Stimulated activated CD4-positive, alpha-beta T cell treated with anti-CD3 and anti-CD28 coated beads, Interleukin-4, amount 100 ng/mL, for 4 hours (primary cell): ENCODE measurements around the gene CFAP52.
"Not testable (repeated sequence)": the region's sequence is repeated elsewhere in the genome, so short reads cannot be mapped to it uniquely, and the experiment has no call there.

Source experiments
- DNase-seq, 2 experiments: peaks; one replicate each; pipeline ENCODE4 v3.0.0-alpha.2; 2020

Gene CFAP52

DNA sequence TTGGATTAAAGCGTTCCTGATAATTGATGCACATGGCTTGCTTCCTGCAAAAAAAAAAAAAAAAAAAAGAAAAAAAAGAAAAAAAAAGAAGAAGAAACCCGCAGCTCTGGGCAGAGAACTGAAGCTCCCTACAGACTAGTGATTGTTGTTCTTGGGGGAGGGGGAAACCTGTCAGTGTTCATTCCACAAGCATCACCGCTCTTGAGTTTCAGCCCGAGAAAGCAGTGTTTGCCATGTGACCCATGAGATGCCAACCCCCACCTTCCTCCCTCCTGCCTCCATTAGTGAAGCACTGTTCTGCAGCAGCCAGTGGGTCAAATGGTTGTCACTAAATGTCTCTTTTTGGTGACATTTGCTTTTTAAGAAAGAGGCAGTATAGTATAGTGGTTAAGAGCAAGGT is 70.6 kb downstream of the CFAP52 start:
- DNase-seq, result no peak

DNA sequence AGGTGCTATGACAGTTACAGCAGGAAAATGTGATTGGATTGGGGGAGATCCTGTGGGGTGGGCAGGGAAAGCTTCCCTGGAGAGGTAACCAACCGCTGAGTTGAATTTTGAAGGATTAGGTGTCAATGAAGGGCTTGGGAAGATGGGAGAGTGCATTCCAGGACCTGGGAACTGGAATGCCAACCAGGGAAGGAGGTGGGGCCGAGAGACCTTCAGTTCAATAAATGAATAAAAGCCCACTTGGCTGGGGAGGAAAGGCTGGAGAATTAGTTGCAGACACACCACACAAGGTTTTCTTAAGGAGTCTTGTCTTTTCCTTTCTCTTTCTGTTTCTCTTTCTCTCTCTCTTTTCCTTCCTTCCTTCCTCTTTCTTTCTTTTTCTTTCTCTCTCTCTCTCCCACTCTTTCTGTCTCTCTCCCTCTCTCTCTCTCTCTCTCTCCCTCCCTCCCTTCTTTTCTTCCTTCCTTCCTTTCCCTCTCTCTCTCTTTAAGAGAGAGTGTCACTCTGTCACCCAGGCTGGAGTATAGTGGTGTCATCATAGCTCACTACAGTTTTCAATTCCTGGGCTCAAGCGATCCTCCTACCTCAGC is 72.2 kb downstream of the CFAP52 start:
- DNase-seq, result no peak

GRCh38 chr17:9658593-9659211 is 82.3 kb downstream of the CFAP52 start:
- DNase-seq, result no peak

GRCh38 chr17:9661027-9661426 is 84.6 kb downstream of the CFAP52 start:
- DNase-seq, result no peak

DNA sequence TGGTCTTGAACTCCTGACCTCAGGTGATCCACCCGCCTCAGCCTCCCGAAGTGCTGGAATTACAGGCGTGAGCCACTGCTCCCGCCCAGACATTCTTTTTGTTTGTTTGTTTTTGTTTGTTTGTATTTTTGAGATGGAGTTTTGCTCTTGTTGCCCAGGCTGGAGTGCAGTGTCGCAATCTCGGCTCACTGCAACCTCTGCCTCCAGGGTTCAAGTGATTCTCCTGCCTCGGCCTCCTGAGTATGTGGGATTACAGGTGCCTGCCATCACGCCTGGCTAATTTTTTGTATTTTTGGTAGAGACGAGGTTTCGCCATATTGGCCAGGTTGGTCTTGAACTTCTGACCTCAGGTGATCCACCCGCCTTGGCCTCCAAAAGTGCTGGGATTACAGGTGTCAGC is 87.1 kb downstream of the CFAP52 start:
- DNase-seq, result not testable (repeated sequence)

GRCh38 chr17:9666461-9667050 is 90.1 kb downstream of the CFAP52 start:
- no peak for DNase-seq

DNA sequence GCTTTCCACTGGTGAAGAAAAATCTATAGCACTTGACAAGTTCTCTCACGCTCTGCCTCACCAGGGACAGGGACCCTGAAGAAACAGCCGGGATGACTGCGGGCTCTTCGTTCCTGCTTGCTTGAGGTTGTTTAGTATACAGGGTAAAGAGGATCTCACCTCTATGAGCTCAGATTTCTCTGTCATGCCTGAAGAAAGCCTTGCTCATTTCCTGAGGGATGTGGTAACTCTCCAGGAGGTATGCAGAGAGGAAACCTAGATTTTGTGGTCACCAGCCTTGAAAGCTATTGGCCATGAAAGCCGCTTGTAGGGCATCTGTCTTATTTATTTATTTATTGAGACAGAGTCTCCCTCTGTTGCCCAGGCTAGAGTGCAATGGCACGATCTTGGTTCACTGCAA is 92.1 kb downstream of the CFAP52 start:
- DNase-seq, result no peak

DNA sequence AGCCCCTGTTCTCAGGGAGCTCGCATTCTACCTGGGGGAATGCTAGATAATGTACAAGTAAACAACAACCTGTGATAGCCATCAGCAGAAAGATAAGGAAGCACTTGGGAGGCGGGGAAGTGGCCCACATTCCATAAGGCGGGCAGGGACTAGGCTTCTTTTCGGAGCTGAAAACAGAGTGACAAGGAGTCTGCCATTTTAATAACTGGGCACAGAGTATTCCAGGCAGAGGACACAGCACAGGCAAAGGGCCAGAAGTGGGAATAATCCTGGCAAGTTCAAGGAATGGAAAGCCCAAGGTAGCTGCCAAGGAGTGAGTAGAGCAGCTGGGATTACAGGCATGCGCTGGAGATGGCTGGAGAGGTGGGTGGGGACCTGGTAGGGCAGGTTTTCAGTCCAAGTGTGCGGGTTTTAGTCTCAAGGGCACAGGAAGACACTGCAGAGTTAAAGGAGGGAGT is 93.1 kb downstream of the CFAP52 start:
- no peak for DNase-seq

GRCh38 chr17:9670596-9670995 is 94.2 kb downstream of the CFAP52 start:
- no peak for DNase-seq

DNA sequence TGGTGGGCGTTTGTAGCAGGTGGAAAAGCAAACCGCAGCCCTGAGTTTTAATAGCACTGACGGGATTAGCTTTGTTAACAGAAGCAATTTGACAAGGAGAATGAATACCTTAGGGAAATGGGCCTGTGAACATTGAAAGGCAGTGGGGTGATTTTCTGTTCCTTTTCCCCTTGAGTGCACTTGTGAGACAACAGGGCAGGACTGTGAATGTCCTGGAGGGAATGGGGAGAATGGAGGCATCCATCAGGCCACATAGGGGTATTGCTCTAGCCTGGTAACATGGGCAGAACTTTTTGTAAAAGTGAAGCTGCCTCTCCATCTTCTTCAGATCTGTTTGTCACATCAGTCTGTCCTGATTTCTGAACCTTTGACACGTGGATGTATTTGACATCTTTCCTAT is 95.1 kb downstream of the CFAP52 start:
- no peak for DNase-seq

DNA sequence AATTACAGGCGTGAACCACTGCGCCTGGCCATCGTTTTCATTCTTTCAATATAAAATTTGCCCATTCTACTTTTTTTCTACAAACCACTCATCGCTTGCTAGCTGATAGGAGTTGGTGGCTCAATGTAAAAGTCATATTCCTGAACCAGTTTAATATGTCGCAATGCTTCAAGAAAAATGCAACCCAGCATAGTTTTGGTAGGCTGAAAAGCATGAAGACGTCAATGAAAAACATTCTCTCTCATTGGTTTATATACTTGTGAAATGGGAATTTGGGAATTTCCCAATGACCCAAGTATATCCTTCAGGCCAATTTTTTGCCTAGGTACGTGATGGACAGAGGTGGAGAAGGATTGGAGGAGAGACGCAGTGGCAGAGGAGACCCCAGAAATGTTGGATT is 95.8 kb downstream of the CFAP52 start:
- no peak for DNase-seq

GRCh38 chr17:9672691-9673090 is 96.2 kb downstream of the CFAP52 start:
- no peak for DNase-seq

GRCh38 chr17:9676084-9676483 is 99.6 kb downstream of the CFAP52 start:
- no peak for DNase-seq

- DNase-seq, result no peak
Observed at GRCh38 chr17:9676820-9677310, 100.4 kb downstream of the CFAP52 start.

DNA sequence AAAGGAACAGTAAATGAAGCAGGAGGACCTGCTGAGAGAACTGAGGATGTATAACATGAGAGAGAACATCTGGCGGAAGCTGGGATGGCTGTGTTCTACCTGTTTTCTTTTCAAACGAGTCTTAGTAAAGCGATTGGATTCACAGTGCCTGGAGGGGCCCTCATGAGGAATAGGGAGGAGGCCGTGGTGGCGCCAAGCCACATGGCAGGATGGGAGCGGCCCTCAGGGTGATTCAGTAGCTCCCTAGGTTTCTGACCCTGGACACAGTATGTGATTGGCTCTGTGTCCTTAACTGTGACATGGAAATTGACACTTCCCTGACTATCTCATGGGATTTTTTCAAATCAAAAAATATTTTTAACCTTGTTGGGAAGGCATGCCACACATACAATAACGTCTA is 101.0 kb downstream of the CFAP52 start:
- DNase-seq, result no peak

DNA sequence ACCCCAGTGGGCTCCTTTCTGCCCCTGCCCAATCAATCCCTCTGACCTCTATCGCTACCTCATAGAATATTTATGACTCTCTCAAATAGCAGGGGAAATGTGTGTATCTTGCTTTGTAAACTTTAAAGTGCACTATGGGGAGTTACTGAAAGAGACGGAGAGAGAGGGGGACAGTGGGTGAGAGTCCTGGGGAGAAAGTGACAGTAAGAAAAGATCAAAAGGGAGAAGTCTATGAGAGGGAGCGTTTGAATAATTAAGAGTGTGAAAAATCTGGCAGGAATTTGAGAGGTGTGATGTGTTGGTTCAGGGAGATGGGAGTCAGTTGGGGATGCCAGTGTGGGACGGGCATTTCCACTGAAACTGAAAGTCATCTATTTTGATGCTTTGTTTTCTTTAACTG is 101.5 kb downstream of the CFAP52 start:
- DNase-seq, result no peak

- no peak for DNase-seq
Observed at GRCh38 chr17:9684955-9685621, 108.6 kb downstream of the CFAP52 start.
